ENCODE measurements around the gene CAMK2B. TPM values are rescaled to one million over a fixed set of nuclear protein-coding genes. Genes with fewer than 3 reads are reported as not detected.

Gene CAMK2B
- total RNA-seq, 4 donors from 2014 or later, result 0.44 to 5.1 (median 0.81) TPM

- TF ChIP-seq, protein P1, sequence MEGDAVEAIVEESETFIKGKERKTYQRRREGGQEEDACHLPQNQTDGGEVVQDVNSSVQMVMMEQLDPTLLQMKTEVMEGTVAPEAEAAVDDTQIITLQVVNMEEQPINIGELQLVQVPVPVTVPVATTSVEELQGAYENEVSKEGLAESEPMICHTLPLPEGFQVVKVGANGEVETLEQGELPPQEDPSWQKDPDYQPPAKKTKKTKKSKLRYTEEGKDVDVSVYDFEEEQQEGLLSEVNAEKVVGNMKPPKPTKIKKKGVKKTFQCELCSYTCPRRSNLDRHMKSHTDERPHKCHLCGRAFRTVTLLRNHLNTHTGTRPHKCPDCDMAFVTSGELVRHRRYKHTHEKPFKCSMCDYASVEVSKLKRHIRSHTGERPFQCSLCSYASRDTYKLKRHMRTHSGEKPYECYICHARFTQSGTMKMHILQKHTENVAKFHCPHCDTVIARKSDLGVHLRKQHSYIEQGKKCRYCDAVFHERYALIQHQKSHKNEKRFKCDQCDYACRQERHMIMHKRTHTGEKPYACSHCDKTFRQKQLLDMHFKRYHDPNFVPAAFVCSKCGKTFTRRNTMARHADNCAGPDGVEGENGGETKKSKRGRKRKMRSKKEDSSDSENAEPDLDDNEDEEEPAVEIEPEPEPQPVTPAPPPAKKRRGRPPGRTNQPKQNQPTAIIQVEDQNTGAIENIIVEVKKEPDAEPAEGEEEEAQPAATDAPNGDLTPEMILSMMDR (IDR thresholded peaks at IDR 0.05; ENCODE audit: low read depth), result no peak
These were observed 136.7 kb downstream of the CAMK2B start for GRCh38 chr7:44188480-44189225.

DNA sequence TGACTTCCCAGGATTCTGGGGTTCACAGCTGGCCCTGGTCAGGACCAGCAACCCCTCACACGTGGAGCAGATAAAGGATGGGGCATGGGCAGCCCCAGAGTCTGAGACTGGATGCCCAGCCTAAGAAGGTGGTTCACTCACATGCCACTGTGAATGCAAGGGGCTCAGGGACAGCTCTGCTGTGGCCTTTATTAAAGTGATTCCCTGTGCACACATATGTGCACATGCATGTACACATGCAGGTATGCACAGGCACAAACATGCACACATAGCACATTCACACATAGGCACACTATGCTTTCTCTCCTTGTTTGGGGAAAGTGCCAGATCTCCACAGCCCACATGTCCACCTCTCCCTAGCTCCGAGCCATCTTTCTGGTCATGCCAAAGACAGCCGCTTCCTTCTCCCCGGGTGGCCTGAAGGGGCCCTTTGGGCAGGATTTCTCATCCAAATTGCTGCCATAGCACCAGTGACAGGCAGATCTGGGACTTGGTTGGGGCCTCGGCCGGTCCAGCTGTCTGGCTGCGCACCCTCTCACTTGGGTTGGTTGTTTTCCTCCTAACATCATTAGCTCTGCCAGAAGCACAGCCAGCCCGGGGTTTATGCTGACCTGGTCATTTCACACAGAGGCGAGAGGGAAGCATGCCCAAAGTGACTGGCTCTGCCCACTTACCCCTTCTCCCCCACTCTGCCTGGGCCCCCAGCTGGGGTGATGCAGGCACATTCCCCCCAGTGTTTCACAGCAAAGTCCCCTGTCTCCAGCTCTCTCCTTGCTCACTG lies 137.6 kb downstream of the CAMK2B start:
- TF ChIP-seq, protein P1 (IDR thresholded peaks at IDR 0.05; ENCODE audit: low read depth), result no peak

DNA sequence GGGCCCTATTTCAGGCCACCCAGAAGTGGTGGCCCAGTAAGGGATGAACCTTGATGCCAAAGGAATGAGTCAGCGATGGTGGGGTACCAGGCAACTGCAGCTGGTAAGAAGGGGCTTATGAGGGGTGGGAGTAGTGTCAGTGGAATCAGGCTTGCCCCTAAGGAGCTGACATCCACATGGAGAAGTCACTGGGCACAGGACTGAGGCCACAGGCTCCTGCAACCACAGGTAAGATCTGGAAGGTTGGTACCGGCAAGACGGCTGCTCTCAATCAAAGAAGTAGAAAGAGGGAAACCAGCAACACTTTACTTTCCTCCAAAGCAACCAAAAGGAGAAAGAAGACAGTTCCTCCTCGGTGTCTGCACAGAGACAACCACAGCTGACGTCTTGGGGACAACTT lies 138.7 kb downstream of the CAMK2B start:
- TF ChIP-seq, protein P1 (IDR thresholded peaks at IDR 0.05; ENCODE audit: low read depth), result no peak

- TF ChIP-seq, protein P1 (IDR thresholded peaks at IDR 0.05; ENCODE audit: low read depth), result no peak
These were observed 139.7 kb downstream of the CAMK2B start for GRCh38 chr7:44185729-44186128.

DNA sequence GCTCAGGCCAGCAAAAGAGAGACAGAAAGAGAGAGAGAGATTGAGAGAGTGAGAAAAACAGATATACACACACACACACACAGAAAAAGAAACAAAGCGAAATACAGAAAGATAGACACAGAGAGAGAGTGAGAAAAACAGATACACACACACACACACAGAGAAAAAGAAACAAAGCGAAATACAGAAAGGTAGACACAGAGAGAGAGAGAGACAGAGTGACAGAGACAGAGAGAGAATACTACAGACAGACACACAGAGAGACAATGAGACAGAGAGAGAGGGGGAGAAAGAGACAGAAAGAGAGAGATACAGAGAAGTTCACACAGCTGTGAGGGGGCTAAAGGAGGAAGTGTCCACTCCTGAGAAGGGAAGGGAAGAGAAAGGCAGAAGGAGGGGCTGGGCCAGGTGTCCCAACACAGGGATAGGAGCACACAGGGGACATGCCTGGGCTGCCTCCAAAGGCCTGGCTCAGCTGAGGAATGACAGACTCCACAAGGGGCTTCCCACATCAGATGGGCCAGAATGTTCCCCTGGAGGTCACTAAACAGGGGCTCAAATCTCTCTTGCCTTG lies 140.4 kb downstream of the CAMK2B start:
- TF ChIP-seq, protein P1 (IDR thresholded peaks at IDR 0.05; ENCODE audit: low read depth), result no peak

GRCh38 chr7:44184206-44184872 lies 141.1 kb downstream of the CAMK2B start:
- TF ChIP-seq, protein P1 (IDR thresholded peaks at IDR 0.05; ENCODE audit: low read depth), result no peak

Data from subcutaneous adipose tissue (tissue), 4 donors.